ENCODE data around the gene GPR50.

- TF ChIP-seq TBP (IDR thresholded peaks at IDR 0.05; ENCODE audit: low read depth, low read length) (no peak), SIX5 (IDR thresholded peaks at IDR 0.05; ENCODE audit: low read depth, low read length) (no peak), CTCF (IDR thresholded peaks at IDR 0.05; ENCODE audit: control extremely low read depth in 1 of 3, insufficient read depth in 1 of 3, low read depth in 1 of 3, low read length in 3 of 3) (no peak), POLR2AphosphoS5 (IDR thresholded peaks at IDR 0.05; ENCODE audit: low read depth, low read length) (no peak), FOSL1 (IDR thresholded peaks at IDR 0.05; ENCODE audit: insufficient read depth, low read depth, low read length) (no peak), SUZ12 (IDR thresholded peaks at IDR 0.05; ENCODE audit: low read length) (peak; percentile 73), MAX (IDR thresholded peaks at IDR 0.05) (peak; percentile 55), BACH1 (IDR thresholded peaks at IDR 0.05; ENCODE audit: low read length) (no peak)
These were observed 911 bp upstream of the GPR50 start for GRCh38 chrX:151175283-151176062.
